ENCODE measurements around the gene CARD14. TPM values are rescaled to one million over a fixed set of nuclear protein-coding genes. Genes with fewer than 3 reads are reported as not detected.

Gene CARD14
- total RNA-seq, 1 donor from 2014 or later, result 1.1 TPM

- ATAC-seq (no peak), DNase-seq (no peak)
- no peak overlapping the region for H3K4me3 ChIP-seq
Observed at GRCh38 chr17:80163336-80163735, 6.5 kb upstream of the CARD14 start.

GRCh38 chr17:80164185-80164584 lies 5.6 kb upstream of the CARD14 start:
- no peaks in the 10 kb centered on the region for H3K27me3 ChIP-seq
- no peaks in the 10 kb centered on the region for H3K36me3 ChIP-seq
- intact Hi-C loops (cut with DNase I), result no loop called here
- TF ChIP-seq, protein P1, sequence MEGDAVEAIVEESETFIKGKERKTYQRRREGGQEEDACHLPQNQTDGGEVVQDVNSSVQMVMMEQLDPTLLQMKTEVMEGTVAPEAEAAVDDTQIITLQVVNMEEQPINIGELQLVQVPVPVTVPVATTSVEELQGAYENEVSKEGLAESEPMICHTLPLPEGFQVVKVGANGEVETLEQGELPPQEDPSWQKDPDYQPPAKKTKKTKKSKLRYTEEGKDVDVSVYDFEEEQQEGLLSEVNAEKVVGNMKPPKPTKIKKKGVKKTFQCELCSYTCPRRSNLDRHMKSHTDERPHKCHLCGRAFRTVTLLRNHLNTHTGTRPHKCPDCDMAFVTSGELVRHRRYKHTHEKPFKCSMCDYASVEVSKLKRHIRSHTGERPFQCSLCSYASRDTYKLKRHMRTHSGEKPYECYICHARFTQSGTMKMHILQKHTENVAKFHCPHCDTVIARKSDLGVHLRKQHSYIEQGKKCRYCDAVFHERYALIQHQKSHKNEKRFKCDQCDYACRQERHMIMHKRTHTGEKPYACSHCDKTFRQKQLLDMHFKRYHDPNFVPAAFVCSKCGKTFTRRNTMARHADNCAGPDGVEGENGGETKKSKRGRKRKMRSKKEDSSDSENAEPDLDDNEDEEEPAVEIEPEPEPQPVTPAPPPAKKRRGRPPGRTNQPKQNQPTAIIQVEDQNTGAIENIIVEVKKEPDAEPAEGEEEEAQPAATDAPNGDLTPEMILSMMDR (IDR thresholded peaks at IDR 0.05), result no peak
- no peaks in the 10 kb centered on the region for H3K9me3 ChIP-seq
- ATAC-seq (no peak), DNase-seq (no peak)
- no peak overlapping the region for H3K4me3 ChIP-seq
- no peak overlapping the region for H3K27ac ChIP-seq
- no peaks in the 10 kb centered on the region for H3K4me1 ChIP-seq

More at GRCh38 chr17:80163336-80163735, 6.5 kb upstream of the CARD14 start:
- TF ChIP-seq, protein P1 (IDR thresholded peaks at IDR 0.05), result no peak
- Histone ChIP-seq H3K4me1 (no peaks in the 10 kb centered on the region), H3K9me3 (no peaks in the 10 kb centered on the region), H3K27ac (no peak overlapping the region), H3K36me3 (no peaks in the 10 kb centered on the region), H3K27me3 (no peaks in the 10 kb centered on the region)
- intact Hi-C loops (cut with DNase I), result no loop called here

GRCh38 chr17:80166446-80166845 lies 3.4 kb upstream of the CARD14 start:
- no peak overlapping the region for H3K27ac ChIP-seq
- H3K9me3 ChIP-seq, result no peaks in the 10 kb centered on the region
- ATAC-seq (no peak), DNase-seq (no peak)
- H3K4me1 ChIP-seq, result no peaks in the 10 kb centered on the region
- H3K4me3 ChIP-seq, result no peak overlapping the region
- no peaks in the 10 kb centered on the region for H3K27me3 ChIP-seq
- TF ChIP-seq, protein P1 (IDR thresholded peaks at IDR 0.05), result no peak
- H3K36me3 ChIP-seq, result no peaks in the 10 kb centered on the region
- intact Hi-C loops (cut with DNase I), result no loop called here

GRCh38 chr17:80168371-80168770 lies 1.5 kb upstream of the CARD14 start:
- no peaks in the 10 kb centered on the region for H3K9me3 ChIP-seq
- H3K4me1 ChIP-seq, result no peaks in the 10 kb centered on the region
- no peaks in the 10 kb centered on the region for H3K27me3 ChIP-seq
- DNase-seq, result no peak
- H3K4me3 ChIP-seq, result no peak overlapping the region
- no peaks in the 10 kb centered on the region for H3K36me3 ChIP-seq
- ATAC-seq, result no peak
- no peak overlapping the region for H3K27ac ChIP-seq
- intact Hi-C loops (cut with DNase I), result no loop called here
- TF ChIP-seq, protein P1 (IDR thresholded peaks at IDR 0.05), result no peak

DNA sequence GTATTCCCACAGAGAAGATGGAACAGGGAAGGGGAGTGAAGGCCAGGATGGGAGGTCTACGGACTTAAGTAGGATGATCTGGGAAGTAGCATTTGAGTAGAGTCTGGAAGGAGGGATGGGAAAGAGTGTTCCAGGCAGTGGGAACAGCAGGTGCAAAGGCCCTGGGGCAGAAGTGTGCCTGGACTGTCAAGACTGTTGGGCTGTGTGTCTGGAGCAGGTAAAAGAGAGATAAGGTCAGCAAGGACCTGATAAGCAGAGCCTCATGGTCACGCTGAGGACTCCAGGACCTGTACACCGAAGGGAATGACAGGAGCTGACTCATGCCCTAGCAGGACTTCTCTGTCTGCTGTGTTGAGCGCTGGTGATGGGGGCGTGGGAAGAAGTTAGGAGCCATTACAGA lies 723 bp upstream of the CARD14 start:
- no peak for DNase-seq

More for the DNA sequence above, 723 bp upstream of the CARD14 start:
- Histone ChIP-seq H3K4me1 (no peaks in the 10 kb centered on the region), H3K4me3 (no peak overlapping the region), H3K27ac (no peak overlapping the region), H3K27me3 (no peaks in the 10 kb centered on the region), H3K36me3 (no peaks in the 10 kb centered on the region), H3K9me3 (no peaks in the 10 kb centered on the region)
- ATAC-seq, result no peak
- TF ChIP-seq, protein P1 (IDR thresholded peaks at IDR 0.05), result no peak
- intact Hi-C loops (cut with DNase I), result no loop called here
